ENCODE results near the gene NDST4. TPM values are rescaled to one million over a fixed set of nuclear protein-coding genes. Genes with fewer than 3 reads are reported as not detected.

The NDST4 gene
- polyA plus RNA-seq, 1 donor (not counting 4 experiments of a cell fraction or from before 2014, with no cell fraction given): not detected

DNA sequence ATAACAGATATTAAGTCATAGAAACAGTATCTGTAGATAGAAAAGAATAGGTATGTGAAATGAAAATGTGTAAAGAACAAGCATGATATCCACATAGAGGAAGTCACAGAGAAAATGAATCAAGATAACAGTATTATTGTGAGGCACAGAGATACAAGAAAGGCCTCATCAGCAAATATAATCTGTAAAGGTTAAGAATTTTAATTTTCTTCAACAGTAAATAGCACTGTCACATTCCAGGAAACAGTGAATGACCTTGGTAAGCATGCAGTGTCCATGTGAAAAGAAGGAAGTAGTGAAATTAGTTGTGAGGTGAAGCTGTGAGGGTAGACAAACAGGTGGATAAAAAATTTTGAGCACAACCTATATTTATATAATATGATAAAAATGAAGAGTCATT lies 39.5 kb upstream of the NDST4 start:
- no peak for FAIRE-seq
- dilution Hi-C loops (cut with MboI; ENCODE audit: extremely low pct_ligation_motif_present, low sequenced_read_pairs): no loop called here
- no peaks in the 10 kb centered on the region for H3K4me1 ChIP-seq (ENCODE audit: control insufficient read depth, extremely low read depth, insufficient read depth, low read length)

GRCh38 chr4:115152081-115152480 lies 38.7 kb upstream of the NDST4 start:
- DNase-seq (ENCODE audit: low read depth, low spot score): no peak

More for the DNA sequence above, 39.5 kb upstream of the NDST4 start:
- no peak overlapping the region for H3K4me3 ChIP-seq (ENCODE audit: control insufficient read depth in 2 of 3, extremely low read depth in 1 of 3, insufficient read depth in 2 of 3, low read depth in 1 of 3, low read length in 3 of 3)
- no peaks in the 10 kb centered on the region for H3K36me3 ChIP-seq (ENCODE audit: control insufficient read depth in 2 of 2, extremely low read depth in 1 of 2, insufficient read depth in 2 of 2, low read length in 2 of 2)
- no peak overlapping the region for H2AFZ ChIP-seq (ENCODE audit: control insufficient read depth, low read length)
- H3K9me3 ChIP-seq (ENCODE audit: control insufficient read depth, low read depth, low read length): no peaks in the 10 kb centered on the region
- no peaks in the 10 kb centered on the region for H3K27me3 ChIP-seq (ENCODE audit: control insufficient read depth, extremely low read depth, insufficient read depth, low read length)
- TF ChIP-seq EZH2 (IDR thresholded peaks at IDR 0.05; ENCODE audit: low read length): no peak
- TF ChIP-seq CTCF (optimal IDR thresholded peaks at IDR 0.05 in 1 of 3, IDR thresholded peaks at IDR 0.05 in 1 of 3, conservative IDR thresholded peaks at IDR 0.05 in 1 of 3; ENCODE audit: extremely low read depth in 1 of 3, insufficient read depth in 2 of 3, low read length in 3 of 3): no peak
- H4K20me1 ChIP-seq (ENCODE audit: control insufficient read depth, extremely low read depth, insufficient read depth, low read length): no peaks in the 10 kb centered on the region
- H3K9me1 ChIP-seq (ENCODE audit: control insufficient read depth, extremely low read depth, insufficient read depth, low read length): no peaks in the 10 kb centered on the region
- no peaks in the 10 kb centered on the region for H3K79me2 ChIP-seq (ENCODE audit: control insufficient read depth, insufficient read depth, low read length)
- no peak for DNase-seq (ENCODE audit: low read depth, low spot score)
- no peak overlapping the region for H3K9ac ChIP-seq (ENCODE audit: control insufficient read depth, extremely low read depth, insufficient read depth, low read length)
- H3K4me2 ChIP-seq (ENCODE audit: control insufficient read depth, extremely low read depth, insufficient read depth, low read depth, low read length): no peak overlapping the region
- no peak overlapping the region for H3K27ac ChIP-seq (ENCODE audit: control insufficient read depth, insufficient read depth, low read length)

More at GRCh38 chr4:115152081-115152480, 38.7 kb upstream of the NDST4 start:
- dilution Hi-C loops (cut with MboI; ENCODE audit: extremely low pct_ligation_motif_present, low sequenced_read_pairs): no loop called here
- Histone ChIP-seq H3K9ac (ENCODE audit: control insufficient read depth, extremely low read depth, insufficient read depth, low read length) (no peak overlapping the region), H3K4me1 (ENCODE audit: control insufficient read depth, extremely low read depth, insufficient read depth, low read length) (no peaks in the 10 kb centered on the region), H4K20me1 (ENCODE audit: control insufficient read depth, extremely low read depth, insufficient read depth, low read length) (no peaks in the 10 kb centered on the region), H3K79me2 (ENCODE audit: control insufficient read depth, insufficient read depth, low read length) (no peaks in the 10 kb centered on the region), H3K9me3 (ENCODE audit: control insufficient read depth, low read depth, low read length) (no peaks in the 10 kb centered on the region), H3K9me1 (ENCODE audit: control insufficient read depth, extremely low read depth, insufficient read depth, low read length) (no peaks in the 10 kb centered on the region), H3K27ac (ENCODE audit: control insufficient read depth, insufficient read depth, low read length) (no peak overlapping the region), H3K4me3 (ENCODE audit: control insufficient read depth in 2 of 3, extremely low read depth in 1 of 3, insufficient read depth in 2 of 3, low read depth in 1 of 3, low read length in 3 of 3) (no peak overlapping the region), H3K36me3 (ENCODE audit: control insufficient read depth in 2 of 2, extremely low read depth in 1 of 2, insufficient read depth in 2 of 2, low read length in 2 of 2) (no peaks in the 10 kb centered on the region), H2AFZ (ENCODE audit: control insufficient read depth, low read length) (no peak overlapping the region), H3K27me3 (ENCODE audit: control insufficient read depth, extremely low read depth, insufficient read depth, low read length) (no peaks in the 10 kb centered on the region), H3K4me2 (ENCODE audit: control insufficient read depth, extremely low read depth, insufficient read depth, low read depth, low read length) (no peak overlapping the region)
- FAIRE-seq: no peak
- TF ChIP-seq CTCF (optimal IDR thresholded peaks at IDR 0.05 in 1 of 3, IDR thresholded peaks at IDR 0.05 in 1 of 3, conservative IDR thresholded peaks at IDR 0.05 in 1 of 3; ENCODE audit: extremely low read depth in 1 of 3, insufficient read depth in 2 of 3, low read length in 3 of 3): no peak
- TF ChIP-seq EZH2 (IDR thresholded peaks at IDR 0.05; ENCODE audit: low read length): no peak

All from keratinocyte (primary cell).